GM21515 (cell line): Measurements from ENCODE around the gene TNS1.

Experiments used
- ATAC-seq: cut with Tn5 transposase; IDR thresholded peaks from one replicate; pipeline ENCODE4 v1.9.1; 2021; ENCODE audit not compliant: unreplicated experiment

TNS1 gene

GRCh38 chr2:217853961-217854360, 148.8 kb downstream of the TNS1 start:
- ATAC-seq, result no peak

GRCh38 chr2:217853301-217853881, 149.4 kb downstream of the TNS1 start:
- no peak for ATAC-seq

- ATAC-seq, result no peak
Observed at GRCh38 chr2:217852555-217853211, 150.1 kb downstream of the TNS1 start.

GRCh38 chr2:217851191-217852020, 151.4 kb downstream of the TNS1 start:
- no peak for ATAC-seq

GRCh38 chr2:217849154-217849975, 153.4 kb downstream of the TNS1 start:
- no peak for ATAC-seq

GRCh38 chr2:217848351-217848957, 154.3 kb downstream of the TNS1 start:
- ATAC-seq, result no peak

DNA sequence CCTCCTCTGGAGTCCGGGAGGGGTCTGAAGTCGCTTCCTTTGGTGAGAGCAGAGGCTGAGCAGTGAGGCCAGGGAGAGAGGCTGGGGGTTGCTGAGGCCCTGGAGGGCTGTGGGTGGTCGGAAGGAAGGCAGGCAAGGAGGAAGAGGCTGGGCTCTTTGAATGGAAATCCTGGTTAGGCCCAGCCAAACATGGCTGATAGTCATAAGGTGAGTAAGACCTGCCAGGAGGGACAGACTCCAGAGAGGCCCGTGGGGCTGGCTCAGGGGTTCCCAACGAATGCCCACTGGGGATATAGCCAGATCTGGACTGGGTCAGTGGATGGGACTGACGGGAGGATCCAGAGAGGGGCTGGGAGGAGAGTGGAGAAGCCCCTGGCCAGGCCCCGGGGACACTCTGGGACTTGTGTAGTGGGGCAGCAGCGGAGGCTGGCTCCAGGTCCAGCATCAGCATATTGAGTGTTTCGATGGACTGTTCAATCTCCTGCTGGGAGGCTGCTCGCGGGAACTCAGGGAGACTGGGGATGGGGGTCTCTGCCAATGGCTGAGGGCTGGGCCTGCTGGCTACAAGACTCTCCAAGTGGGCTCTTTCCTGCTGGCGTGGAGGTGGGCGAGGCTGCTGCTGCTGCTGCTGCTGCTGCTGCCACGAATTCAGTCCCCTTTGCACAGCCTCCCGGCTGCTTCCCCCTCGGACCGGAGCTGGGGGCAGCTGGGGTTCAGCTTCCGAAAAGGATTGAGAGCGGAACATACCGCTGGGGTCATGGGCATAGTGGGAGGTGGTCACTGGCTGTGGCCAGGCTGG, 155.0 kb downstream of the TNS1 start:
- ATAC-seq, result no peak

GRCh38 chr2:217847115-217847514, 155.7 kb downstream of the TNS1 start:
- no peak for ATAC-seq

DNA sequence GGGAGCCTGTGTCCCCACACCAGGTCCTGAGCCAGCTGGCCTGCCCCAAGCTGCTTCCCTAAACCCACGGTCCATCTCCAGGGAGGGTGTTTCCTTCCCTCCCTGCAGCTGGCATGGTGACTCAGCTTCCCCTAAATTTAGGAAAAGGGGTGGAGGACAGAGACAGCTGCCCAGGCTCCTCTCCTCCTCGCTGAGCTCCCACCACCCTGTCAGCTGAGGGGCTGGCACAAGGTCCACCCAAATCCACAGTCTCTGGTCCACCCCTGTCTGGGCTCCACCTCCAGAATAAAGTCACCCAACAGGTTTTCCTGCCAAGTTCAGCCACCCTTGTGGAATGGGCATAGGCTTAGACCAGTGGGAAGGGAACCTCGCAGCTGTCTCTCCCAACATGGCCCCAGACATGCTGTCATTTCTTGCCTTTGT, 156.5 kb downstream of the TNS1 start:
- ATAC-seq, result no peak

DNA sequence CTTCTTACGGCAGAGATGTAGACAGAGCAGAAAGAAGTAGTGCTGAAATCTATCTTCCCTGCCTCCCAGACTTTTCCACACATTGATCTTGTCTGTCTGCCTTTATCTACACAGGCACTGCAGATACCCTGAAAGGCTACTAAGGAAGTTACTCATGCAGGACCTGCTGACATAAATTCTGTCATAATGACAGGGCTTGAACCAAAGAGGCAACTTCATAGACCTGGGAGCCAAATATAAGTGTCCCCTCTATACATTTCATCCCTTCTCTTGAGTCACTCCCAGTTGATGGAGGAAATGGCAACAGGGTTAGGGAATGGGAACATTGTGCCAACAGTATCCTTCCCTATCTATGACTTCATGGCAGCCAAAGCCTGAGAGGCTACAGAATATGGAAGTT, 157.5 kb downstream of the TNS1 start:
- ATAC-seq, result no peak

- ATAC-seq, result no peak
Observed at GRCh38 chr2:217844696-217845095, 158.1 kb downstream of the TNS1 start.

GRCh38 chr2:217843324-217843723, 159.5 kb downstream of the TNS1 start:
- no peak for ATAC-seq

GRCh38 chr2:217842017-217842416, 160.8 kb downstream of the TNS1 start:
- ATAC-seq, result no peak

DNA sequence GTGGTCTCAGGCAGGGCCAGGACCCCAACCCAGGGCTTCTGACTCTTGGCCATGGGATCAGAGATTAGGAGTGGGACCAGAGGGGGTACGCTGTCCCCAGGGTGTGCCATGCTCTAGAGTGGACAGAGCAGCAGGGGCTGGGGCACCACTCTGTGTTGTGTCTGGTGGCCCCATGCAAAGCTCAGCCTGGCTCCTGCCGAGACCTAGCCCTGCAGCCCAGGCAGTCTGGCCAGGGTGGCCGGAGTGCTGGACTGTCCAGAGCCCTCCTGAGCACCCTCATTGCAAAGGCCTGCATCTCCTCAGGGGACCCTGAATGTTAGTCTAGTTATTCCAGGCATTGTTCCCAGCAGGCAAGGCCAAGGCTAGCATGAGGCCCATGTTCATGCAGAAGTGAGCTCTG, 162.3 kb downstream of the TNS1 start:
- no peak for ATAC-seq

GRCh38 chr2:217839750-217840107, 163.1 kb downstream of the TNS1 start:
- no peak for ATAC-seq

GRCh38 chr2:217839073-217839749, 163.6 kb downstream of the TNS1 start:
- ATAC-seq, result no peak

DNA sequence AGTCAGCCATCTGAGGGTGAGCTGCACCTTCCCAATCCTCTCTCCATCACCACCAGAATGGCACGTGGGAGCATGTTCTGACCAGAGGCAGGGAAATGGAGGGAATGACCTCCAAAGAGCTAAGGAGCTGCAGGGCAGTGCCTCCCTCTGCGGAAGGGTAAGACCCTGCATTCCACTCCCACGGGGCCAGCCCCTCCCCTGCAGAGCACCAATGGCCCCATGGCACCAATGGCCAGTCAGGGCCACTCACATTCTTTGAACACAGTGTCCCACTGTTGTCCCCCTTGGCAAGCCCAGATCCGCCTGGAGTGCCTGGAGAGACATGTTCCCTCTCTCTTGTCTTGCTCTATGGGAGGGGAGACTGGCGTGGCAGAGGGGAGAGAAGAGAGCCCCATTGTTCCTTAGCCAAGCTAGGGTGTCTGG, 164.4 kb downstream of the TNS1 start:
- ATAC-seq, result no peak

- ATAC-seq, result no peak
Observed at GRCh38 chr2:217837530-217837929, 165.3 kb downstream of the TNS1 start.

DNA sequence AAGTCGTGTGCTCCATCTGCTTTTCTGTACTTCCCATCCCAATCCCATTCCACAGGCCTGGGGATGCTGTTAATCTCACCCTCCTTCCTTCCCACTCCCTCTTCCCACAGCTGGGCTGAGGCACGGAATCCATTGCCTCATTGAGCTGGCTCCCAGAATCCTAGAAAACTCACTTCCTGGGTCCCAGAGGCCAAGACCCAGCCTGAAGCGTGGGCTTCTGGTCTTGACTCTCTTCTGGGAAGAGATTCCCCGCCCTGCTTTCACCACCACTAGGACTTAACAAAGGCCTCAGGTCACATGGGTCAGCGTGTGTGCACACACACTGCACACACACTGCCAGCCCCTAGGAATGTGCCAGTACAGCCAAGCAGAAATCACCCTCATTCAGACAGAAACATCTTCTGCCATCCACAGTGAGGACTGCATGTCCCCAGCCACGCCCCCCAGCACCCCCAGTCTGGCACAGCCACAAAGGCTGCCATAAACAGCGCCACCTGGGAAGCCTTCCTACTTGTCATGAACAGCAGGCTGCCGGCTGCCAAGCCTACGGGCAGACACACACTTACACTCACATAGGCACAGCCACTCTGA, 165.8 kb downstream of the TNS1 start:
- no peak for ATAC-seq
